Measurements from ENCODE around the gene SELENOP. TPM values are rescaled to one million over a fixed set of nuclear protein-coding genes. Genes with fewer than 3 reads are reported as not detected.

Gene SELENOP
- 100 to 1,000 TPM; 605 to 636 TPM for total RNA-seq
- 100 to 1,000 TPM; 426 to 826 (median 730) TPM for polyA plus RNA-seq (ENCODE audit: insufficient read length in 6 of 6)
- long read RNA-seq, donor 1, full-length matches to known transcripts = 406 of 489 reads
- long read RNA-seq, donor 1, partial matches to known transcripts = 49 of 489 reads
- long read RNA-seq, donor 1, other reads (novel, unspliced or antisense) = 34 of 489 reads
- long read RNA-seq, donor 2, full-length matches to known transcripts = 270 of 314 reads
- long read RNA-seq, donor 2, partial matches to known transcripts = 38 of 314 reads
- long read RNA-seq, donor 2, other reads (novel, unspliced or antisense) = 6 of 314 reads
- long read RNA-seq, donor 3, transcript SELENOP-202 (3 exons, 799 nt) = minor isoform, 22 of 278 reads
- long read RNA-seq, donor 3, transcript SELENOP-214 (5 exons, 2,243 nt) = major isoform, 218 of 278 reads
- long read RNA-seq, donor 3, partial matches to known transcripts = 17 of 278 reads
- long read RNA-seq, donor 3, other reads (novel, unspliced or antisense) = 14 of 278 reads
- long read RNA-seq, donor 4, transcript SELENOP-202 (3 exons, 799 nt) = minor isoform, 33 of 250 reads
- long read RNA-seq, donor 4, transcript SELENOP-214 (5 exons, 2,243 nt) = major isoform, 177 of 250 reads
- long read RNA-seq, donor 4, partial matches to known transcripts = 11 of 250 reads
- long read RNA-seq, donor 4, other reads (novel, unspliced or antisense) = 25 of 250 reads
- long read RNA-seq, donor 5, transcript SELENOP-213 (3 exons, 653 nt) = minor isoform, 6 of 392 reads
- long read RNA-seq, donor 5, transcript SELENOP-214 (5 exons, 2,243 nt) = major isoform, 275 of 392 reads
- long read RNA-seq, donor 5, transcript SELENOP-202 (3 exons, 799 nt) = minor isoform, 28 of 392 reads
- long read RNA-seq, donor 5, partial matches to known transcripts = 43 of 392 reads
- long read RNA-seq, donor 5, other reads (novel, unspliced or antisense) = 32 of 392 reads
- long read RNA-seq, donor 6, transcript SELENOP-202 (3 exons, 799 nt) = minor isoform, 39 of 446 reads
- long read RNA-seq, donor 6, transcript SELENOP-213 (3 exons, 653 nt) = minor isoform, 5 of 446 reads
- long read RNA-seq, donor 6, transcript SELENOP-205 (2 exons, 606 nt) = minor isoform, 10 of 446 reads
- long read RNA-seq, donor 6, transcript SELENOP-214 (5 exons, 2,243 nt) = major isoform, 354 of 446 reads
- long read RNA-seq, donor 6, partial matches to known transcripts = 14 of 446 reads
- long read RNA-seq, donor 6, other reads (novel, unspliced or antisense) = 21 of 446 reads
- long read RNA-seq, donor 7, full-length matches to known transcripts = 278 of 305 reads
- long read RNA-seq, donor 7, partial matches to known transcripts = 14 of 305 reads
- long read RNA-seq, donor 7, other reads (novel, unspliced or antisense) = 13 of 305 reads
- long read RNA-seq, donor 8, full-length matches to known transcripts = 169 of 202 reads
- long read RNA-seq, donor 8, partial matches to known transcripts = 14 of 202 reads
- long read RNA-seq, donor 8, other reads (novel, unspliced or antisense) = 19 of 202 reads
- long read RNA-seq, donor 9, partial matches to known transcripts = 0 of 1 reads
- long read RNA-seq, donor 9, other reads (novel, unspliced or antisense) = 0 of 1 reads
- long read RNA-seq, donor 10, transcript SELENOP-214 (5 exons, 2,243 nt) = major isoform, 90 of 120 reads
- long read RNA-seq, donor 10, transcript SELENOP-202 (3 exons, 799 nt) = minor isoform, 15 of 120 reads
- long read RNA-seq, donor 10, partial matches to known transcripts = 5 of 120 reads
- long read RNA-seq, donor 10, other reads (novel, unspliced or antisense) = 8 of 120 reads
- long read RNA-seq, donor 11, transcript SELENOP-214 (5 exons, 2,243 nt) = major isoform, 27 of 29 reads
- long read RNA-seq, donor 11, partial matches to known transcripts = 0 of 29 reads
- long read RNA-seq, donor 11, other reads (novel, unspliced or antisense) = 0 of 29 reads
- long read RNA-seq, donor 12, transcript SELENOP-202 (3 exons, 799 nt) = minor isoform, 10 of 184 reads
- long read RNA-seq, donor 12, transcript SELENOP-214 (5 exons, 2,243 nt) = major isoform, 156 of 184 reads
- long read RNA-seq, donor 12, partial matches to known transcripts = 9 of 184 reads
- long read RNA-seq, donor 12, other reads (novel, unspliced or antisense) = 0 of 184 reads

- Histone ChIP-seq H3K4me3 (peak within 1 kb of the TSS; percentile 46 to 49), H3K27me3 (no peaks in the 10 kb centered on the region), H3K36me3 (peaks cover 0 to under 1% of the 10 kb centered on the region in 2 donors), H3K27ac (peak within 1 kb of the TSS; percentile 64 to 84), H3K9me3 (no peaks in the 10 kb centered on the region), H3K4me1 (peaks cover 4 to 17% of the 10 kb centered on the region in 2 donors)
- DNase-seq (peak in 3 of 4 donors; percentile 56 to 94 (median 93)), ATAC-seq (peak; percentile 92)
- intact Hi-C loops (cut with DNase I) = loop anchor here in 1 of 2 donors (10.0 kb wide), 1 partner anchor 63 kb away; no protein-coding TSS in a partner anchor
- TF ChIP-seq CTCF (IDR thresholded peaks at IDR 0.05) = no peak
Measured at GRCh38 chr5:42811591-42812446, at the start of gene SELENOP. Gene SELENOP (minus strand): TSS chr5:42811892. CDS start chr5:42808353, 3,539 bp downstream.

GRCh38 chr5:42858687-42859086 lies 47.0 kb upstream of the SELENOP start:
- H3K4me1 ChIP-seq = no peaks in the 10 kb centered on the region
- peak; percentile 41 for ATAC-seq
- H3K27me3 ChIP-seq = no peaks in the 10 kb centered on the region
- no peak overlapping the region for H3K4me3 ChIP-seq
- peak overlapping the region; percentile 2 to 35 for H3K27ac ChIP-seq
- intact Hi-C loops (cut with DNase I) = no loop called here
- no peaks in the 10 kb centered on the region for H3K36me3 ChIP-seq
- no peak for TF ChIP-seq CTCF (IDR thresholded peaks at IDR 0.05)
- H3K9me3 ChIP-seq = no peaks in the 10 kb centered on the region
- DNase-seq = no peak

GRCh38 chr5:42858031-42858643 lies 46.4 kb upstream of the SELENOP start:
- Histone ChIP-seq H3K36me3 (no peaks in the 10 kb centered on the region), H3K4me3 (no peak overlapping the region), H3K27me3 (no peaks in the 10 kb centered on the region), H3K9me3 (no peaks in the 10 kb centered on the region), H3K4me1 (no peaks in the 10 kb centered on the region), H3K27ac (peak overlapping the region; percentile 2 to 35)
- no peak for TF ChIP-seq CTCF (IDR thresholded peaks at IDR 0.05)
- peak; percentile 51 for ATAC-seq
- intact Hi-C loops (cut with DNase I) = no loop called here
- no peak for DNase-seq
